HCT116 (cell line): ENCODE results near the gene CNTFR. TPM values are rescaled to one million over a fixed set of nuclear protein-coding genes. Genes with fewer than 3 reads are reported as not detected.
A peak's percentile ranks its signal among the peaks of the same experiment; 100 is the strongest.

Source experiments
- ATAC-seq: fragments of 200-7000 bp; cut with Tn5 transposase; 2 replicates; pipeline ENCODE4 v1.9.1; 2020; ENCODE audit warnings: mild to moderate bottlenecking, moderate library complexity
- BruUV-seq: library from RNA; stranded (reverse); fragments of 400-500 nt; replicated peaks from 2 replicates; lab custom pipeline; 2021; lab: Mats Ljungman, UMichigan
- CTCF ChIA-PET: fragments of 300-600 bp; sonication (Branson Sonifier 250); formaldehyde crosslinking; loops from one replicate; lab custom pipeline; 2021; ENCODE audit warnings: antibody characterized with exemption; lab: Charles Lee
- POLR2A ChIA-PET: fragments of 300-600, 350-600 bp; sonication (Branson Sonifier 250); formaldehyde crosslinking; loops from one replicate; lab custom pipeline; 2021; ENCODE audit warnings: antibody characterized with exemption; lab: Charles Lee
- RAD21 ChIA-PET, 2 experiments: fragments of 300-600 bp; sonication (Branson Sonifier 250); formaldehyde crosslinking; loops; one replicate each; lab custom pipeline; 2023; ENCODE audit warnings: low total read pairs in 2 of 2; ENCODE audit not compliant: uncharacterized antibody in 2 of 2, unreplicated experiment in 2 of 2, low non-redundant PET in 1 of 2; lab: Charles Lee
- DNase-seq: peaks from one replicate; pipeline ENCODE4 v3.0.0-alpha.2; 2010; ENCODE audit warnings: low read depth, low spot score
- H2AFZ ChIP-seq: fragments of 200-600 bp; shearing (Covaris generic), sonication (generic); 2 replicates; pipeline ENCODE4 v1.6.1; 2017; ENCODE audit warnings: low read depth, mixed run types, mixed read lengths, antibody characterized with exemption, low read length; ENCODE audit not compliant: poor library complexity, severe bottlenecking
- H3K27ac ChIP-seq: 2 replicates; pipeline ENCODE4 v1.5.1; 2012; ENCODE audit warnings: low read depth, low read length
- H3K27me3 ChIP-seq: fragments of 200-600 bp; sonication (generic); 2 replicates; pipeline ENCODE4 v1.6.1; 2016; ENCODE audit warnings: mixed run types, low read length, mixed read lengths; ENCODE audit not compliant: insufficient read depth
- H3K36me3 ChIP-seq, 2 experiments: fragments of 200-500 bp in 1 of 2; fragments of 200-600 bp in 1 of 2; sonication (Bioruptor generic) in 1 of 2; sonication (generic) in 1 of 2; 2 replicates each; pipeline versions ENCODE4 v1.5.1 to v1.6.1; 2014 to 2016; ENCODE audit warnings: low read length in 2 of 2, inconsistent platforms in 1 of 2, mixed read lengths in 1 of 2, mixed run types in 1 of 2; ENCODE audit not compliant: insufficient read depth in 2 of 2, control insufficient read depth in 1 of 2
- H3K4me1 ChIP-seq, 2 experiments: fragments of 200-600 bp in 1 of 2; sonication (generic) in 1 of 2; 2 replicates each; pipeline versions ENCODE4 v1.5.1 to v1.6.1; 2012 to 2017; ENCODE audit warnings: low read length in 2 of 2, inconsistent platforms in 1 of 2, mild to moderate bottlenecking in 1 of 2, mixed read lengths in 1 of 2, mixed run types in 1 of 2, moderate library complexity in 1 of 2; ENCODE audit not compliant: insufficient read depth in 2 of 2, control insufficient read depth in 1 of 2
- H3K4me2 ChIP-seq: fragments of 200-600 bp; sonication (generic); 2 replicates; pipeline ENCODE4 v1.6.1; 2017; ENCODE audit warnings: mixed run types, low read length, mixed read lengths
- H3K4me3 ChIP-seq, 2 experiments: fragments of 200-600 bp in 1 of 2; sonication (generic) in 1 of 2; replicated peaks in 1 of 2; 2 replicates each; pipeline ENCODE4 v1.5.1; 2011 to 2016; ENCODE audit warnings: low read length in 2 of 2, control low read depth in 1 of 2, low read depth in 1 of 2, mild to moderate bottlenecking in 1 of 2, mixed read lengths in 1 of 2, mixed run types in 1 of 2
- H3K79me2 ChIP-seq: fragments of 200-600 bp; sonication (generic); 2 replicates; pipeline ENCODE4 v1.6.1; 2017; ENCODE audit warnings: mild to moderate bottlenecking, mixed run types, low read length, moderate library complexity, mixed read lengths; ENCODE audit not compliant: insufficient read depth
- H3K9ac ChIP-seq: fragments of 200-600 bp; sonication (generic); 2 replicates; pipeline ENCODE4 v1.6.1; 2016; ENCODE audit warnings: low read length, mixed read lengths
- H3K9me2 ChIP-seq: fragments of 200-600 bp; sonication (generic), shearing (Covaris generic); 2 replicates; pipeline ENCODE4 v1.6.1; 2017; ENCODE audit warnings: mixed run types, mild to moderate bottlenecking, moderate library complexity; ENCODE audit not compliant: insufficient read depth
- H3K9me3 ChIP-seq, 2 experiments: fragments of 200-500 bp in 1 of 2; fragments of 200-600 bp in 1 of 2; sonication (Bioruptor generic) in 1 of 2; sonication (generic) in 1 of 2; 2 replicates each; pipeline ENCODE4 v1.6.1; 2014 to 2017; ENCODE audit warnings: low read length in 2 of 2, mixed read lengths in 2 of 2, inconsistent platforms in 1 of 2, low read depth in 1 of 2, mild to moderate bottlenecking in 1 of 2, mixed run types in 1 of 2, moderate library complexity in 1 of 2; ENCODE audit not compliant: control insufficient read depth in 1 of 2, insufficient read depth in 1 of 2
- H4K20me1 ChIP-seq: fragments of 200-600 bp; sonication (generic), shearing (Covaris generic); 2 replicates; pipeline ENCODE4 v1.6.1; 2017; ENCODE audit warnings: mixed run types, mild to moderate bottlenecking, moderate library complexity; ENCODE audit not compliant: insufficient read depth
- ATF3 ChIP-seq: IDR thresholded peaks from 2 replicates; pipeline ENCODE4 v1.6.1; 2012
- CBX3 ChIP-seq: IDR thresholded peaks from 2 replicates; pipeline ENCODE4 v1.6.1; 2012; ENCODE audit warnings: low read depth
- CEBPB ChIP-seq: IDR thresholded peaks from 2 replicates; pipeline ENCODE4 v1.6.1; 2012; ENCODE audit warnings: low read depth
- CTCF ChIP-seq, 3 experiments: fragments of 200-600 bp in 1 of 3; sonication (generic) in 1 of 3; IDR thresholded peaks in 2 of 3; conservative IDR thresholded peaks in 1 of 3; 2 replicates each; pipeline ENCODE4 v1.5.1; 2012 to 2017; ENCODE audit warnings: low read depth in 2 of 3, low read length in 2 of 3, antibody characterized with exemption in 1 of 3, borderline replicate concordance in 1 of 3, control low read depth in 1 of 3, mild to moderate bottlenecking in 1 of 3, mixed read lengths in 1 of 3, mixed run types in 1 of 3, moderate library complexity in 1 of 3; ENCODE audit not compliant: insufficient read depth in 1 of 3
- EGR1 ChIP-seq: IDR thresholded peaks from 2 replicates; pipeline ENCODE4 v1.6.1; 2012; ENCODE audit warnings: low read depth
- ELF1 ChIP-seq: IDR thresholded peaks from 2 replicates; pipeline ENCODE4 v1.6.1; 2012; ENCODE audit warnings: low read depth, borderline replicate concordance
- EZH2 ChIP-seq: fragments of 200-600 bp; sonication (generic); IDR thresholded peaks from 2 replicates; pipeline ENCODE4 v1.6.1; 2017; ENCODE audit warnings: antibody characterized with exemption, mixed run types
- EZH2phosphoT487 ChIP-seq: fragments of 200-600 bp; IDR thresholded peaks from 2 replicates; pipeline ENCODE4 v1.6.1; 2018; ENCODE audit warnings: antibody characterized with exemption, borderline replicate concordance
- FOSL1 ChIP-seq: IDR thresholded peaks from 2 replicates; pipeline ENCODE4 v1.6.1; 2012; ENCODE audit warnings: low read depth
- POLR2AphosphoS5 ChIP-seq: IDR thresholded peaks from 2 replicates; pipeline ENCODE4 v1.6.1; 2011; ENCODE audit warnings: mild to moderate bottlenecking, low read depth, low read length, moderate library complexity
- RAD21 ChIP-seq: IDR thresholded peaks from 2 replicates; pipeline ENCODE4 v1.6.1; 2012; ENCODE audit warnings: low read depth, mild to moderate bottlenecking
- SIN3A ChIP-seq: IDR thresholded peaks from 2 replicates; pipeline ENCODE4 v1.6.1; 2012; ENCODE audit warnings: low read depth
- TCF7L2 ChIP-seq: IDR thresholded peaks from 2 replicates; pipeline ENCODE4 v1.7.0; 2011; ENCODE audit warnings: borderline replicate concordance, inconsistent platforms; ENCODE audit not compliant: insufficient read depth, insufficient read length; ENCODE audit errors: extremely low read depth
- YY1 ChIP-seq: IDR thresholded peaks from 2 replicates; pipeline ENCODE4 v1.6.1; 2011; ENCODE audit warnings: low read length, low read depth, moderate library complexity, mild to moderate bottlenecking; ENCODE audit not compliant: insufficient replicate concordance; ENCODE audit errors: extremely low read depth
- ZFX ChIP-seq: fragments of 450-650 bp; IDR thresholded peaks from 2 replicates; pipeline ENCODE4 v1.6.1; 2017
- ZNF274 ChIP-seq: fragments of 200-500 bp; sonication (Bioruptor generic); IDR thresholded peaks from 2 replicates; pipeline ENCODE4 v1.6.1; 2014; ENCODE audit warnings: mild to moderate bottlenecking, low read depth, low read length, inconsistent platforms
- intact Hi-C: fragments of 100-400 bp; cut with micrococcal nuclease; formaldehyde crosslinking; loops from 2 replicates; pipeline ENCODE4 v1.10.0; 2022
- total RNA-seq: library from RNA; stranded (reverse); gene quantifications from one replicate; pipeline ENCODE4 v1.2.1, GENCODE V29; 2021; ENCODE audit not compliant: unreplicated experiment
- TF ChIP-seq, protein P1 (sequence below): IDR thresholded peaks from 2 replicates; pipeline ENCODE4 v1.6.1; 2012; ENCODE audit warnings: low read depth

CNTFR gene
- total RNA-seq, 1 experiment from 2014 or later, result not detected

GRCh38 chr9:34513567-34514214, 75.8 kb downstream of the CNTFR start:
- BruUV-seq, result no TSS peak
- ChIA-PET CTCF (no interaction called here), RAD21 (no interaction called here), POLR2A (no interaction called here)
- Histone ChIP-seq H4K20me1 (no peaks in the 10 kb centered on the region), H3K27ac (no peak overlapping the region), H3K36me3 (no peaks in the 10 kb centered on the region), H3K9me2 (no peaks in the 10 kb centered on the region), H3K4me2 (no peak overlapping the region), H3K79me2 (no peaks in the 10 kb centered on the region), H3K4me1 (peaks cover 3 to 5% of the 10 kb centered on the region in 2 experiments; a peak in 2 of 4 replicates), H3K27me3 (no peaks in the 10 kb centered on the region), H3K9ac (no peak overlapping the region), H2AFZ (no peak overlapping the region), H3K9me3 (no peaks in the 10 kb centered on the region), H3K4me3 (no peak overlapping the region)
- DNase-seq (no peak), ATAC-seq (peak; percentile 42; the same call in 1 of the 2 replicates)
- no peak for TF ChIP-seq YY1
- no peak for TF ChIP-seq ATF3
- TF ChIP-seq SIN3A, result no peak
- no peak for TF ChIP-seq FOSL1
- TF ChIP-seq, protein P1, sequence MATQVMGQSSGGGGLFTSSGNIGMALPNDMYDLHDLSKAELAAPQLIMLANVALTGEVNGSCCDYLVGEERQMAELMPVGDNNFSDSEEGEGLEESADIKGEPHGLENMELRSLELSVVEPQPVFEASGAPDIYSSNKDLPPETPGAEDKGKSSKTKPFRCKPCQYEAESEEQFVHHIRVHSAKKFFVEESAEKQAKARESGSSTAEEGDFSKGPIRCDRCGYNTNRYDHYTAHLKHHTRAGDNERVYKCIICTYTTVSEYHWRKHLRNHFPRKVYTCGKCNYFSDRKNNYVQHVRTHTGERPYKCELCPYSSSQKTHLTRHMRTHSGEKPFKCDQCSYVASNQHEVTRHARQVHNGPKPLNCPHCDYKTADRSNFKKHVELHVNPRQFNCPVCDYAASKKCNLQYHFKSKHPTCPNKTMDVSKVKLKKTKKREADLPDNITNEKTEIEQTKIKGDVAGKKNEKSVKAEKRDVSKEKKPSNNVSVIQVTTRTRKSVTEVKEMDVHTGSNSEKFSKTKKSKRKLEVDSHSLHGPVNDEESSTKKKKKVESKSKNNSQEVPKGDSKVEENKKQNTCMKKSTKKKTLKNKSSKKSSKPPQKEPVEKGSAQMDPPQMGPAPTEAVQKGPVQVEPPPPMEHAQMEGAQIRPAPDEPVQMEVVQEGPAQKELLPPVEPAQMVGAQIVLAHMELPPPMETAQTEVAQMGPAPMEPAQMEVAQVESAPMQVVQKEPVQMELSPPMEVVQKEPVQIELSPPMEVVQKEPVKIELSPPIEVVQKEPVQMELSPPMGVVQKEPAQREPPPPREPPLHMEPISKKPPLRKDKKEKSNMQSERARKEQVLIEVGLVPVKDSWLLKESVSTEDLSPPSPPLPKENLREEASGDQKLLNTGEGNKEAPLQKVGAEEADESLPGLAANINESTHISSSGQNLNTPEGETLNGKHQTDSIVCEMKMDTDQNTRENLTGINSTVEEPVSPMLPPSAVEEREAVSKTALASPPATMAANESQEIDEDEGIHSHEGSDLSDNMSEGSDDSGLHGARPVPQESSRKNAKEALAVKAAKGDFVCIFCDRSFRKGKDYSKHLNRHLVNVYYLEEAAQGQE, result no peak
- no peak for TF ChIP-seq ELF1
- no peak for TF ChIP-seq EGR1
- TF ChIP-seq ZFX, result no peak
- TF ChIP-seq POLR2AphosphoS5, result no peak
- TF ChIP-seq EZH2phosphoT487, result no peak
- TF ChIP-seq ZNF274, result no peak
- TF ChIP-seq CBX3, result no peak
- no peak for TF ChIP-seq TCF7L2
- no peak for TF ChIP-seq EZH2
- no peak for TF ChIP-seq CTCF (IDR thresholded peaks at IDR 0.05 in 2 of 3, conservative IDR thresholded peaks at IDR 0.05 in 1 of 3; ENCODE audit: borderline replicate concordance in 1 of 3, insufficient read depth in 1 of 3, low read depth in 2 of 3, low read length in 2 of 3)
- no peak for TF ChIP-seq RAD21
- TF ChIP-seq CEBPB, result no peak
- intact Hi-C loops, result no loop called here
